Neural cell (in vitro differentiated cells): Measurements from ENCODE around the gene PIP5K1A. TPM values are rescaled to one million over a fixed set of nuclear protein-coding genes. Genes with fewer than 3 reads are reported as not detected.

ENCODE experiments used
- H2AFZ ChIP-seq: fragments of 200-600, 300-800 bp; sonication (generic), shearing (Covaris generic); 2 replicates; pipeline ENCODE4 v1.6.0; 2014; ENCODE audit warnings: low read depth, mild to moderate bottlenecking, antibody characterized with exemption, low read length, moderate library complexity
- H3F3A ChIP-seq: fragments of 200-600 bp; shearing (Covaris generic); 2 replicates; pipeline ENCODE4 v1.6.1; 2016; ENCODE audit warnings: mild to moderate bottlenecking, moderate library complexity, mixed read lengths, antibody characterized with exemption, low read length; ENCODE audit not compliant: insufficient read depth, poor library complexity, severe bottlenecking
- H3K27ac ChIP-seq: fragments of 200-600, 300-800 bp; sonication (generic), shearing (Covaris generic); 2 replicates; pipeline ENCODE4 v1.5.1; 2014; ENCODE audit warnings: mild to moderate bottlenecking, low read length, moderate library complexity
- H3K27me3 ChIP-seq: fragments of 300-800, 200-600 bp; sonication (generic), shearing (Covaris generic); 2 replicates; pipeline ENCODE4 v1.6.0; 2014; ENCODE audit warnings: mild to moderate bottlenecking, low read depth, low read length, moderate library complexity; ENCODE audit not compliant: insufficient read depth
- H3K36me3 ChIP-seq: fragments of 300-800, 200-600 bp; sonication (generic), shearing (Covaris generic); 2 replicates; pipeline ENCODE4 v1.5.1; 2014; ENCODE audit warnings: mild to moderate bottlenecking, antibody characterized with exemption, low read length, moderate library complexity; ENCODE audit not compliant: insufficient read depth
- H3K4me2 ChIP-seq: fragments of 300-800, 200-600 bp; sonication (generic), shearing (Covaris generic); 2 replicates; pipeline ENCODE4 v1.6.0; 2014; ENCODE audit warnings: mild to moderate bottlenecking, low read length
- H3K4me3 ChIP-seq: fragments of 300-800, 200-600 bp; sonication (generic), shearing (Covaris generic); 2 replicates; pipeline ENCODE4 v1.5.1; 2014; ENCODE audit warnings: mild to moderate bottlenecking, low read length, moderate library complexity
- H3K79me2 ChIP-seq: fragments of 200-600 bp; shearing (Covaris generic); replicated peaks from 2 replicates; pipeline ENCODE4 v1.6.0; 2014; ENCODE audit warnings: mild to moderate bottlenecking, low read length, moderate library complexity; ENCODE audit not compliant: insufficient read depth
- H3K9ac ChIP-seq: fragments of 300-800, 200-600 bp; sonication (generic), shearing (Covaris generic); 2 replicates; pipeline ENCODE4 v1.6.1; 2016; ENCODE audit warnings: mild to moderate bottlenecking, low read length, mixed read lengths
- H3K9me2 ChIP-seq: fragments of 200-600 bp; shearing (Covaris generic); 2 replicates; pipeline ENCODE4 v1.6.1; 2016; ENCODE audit warnings: mild to moderate bottlenecking, low read length, mixed read lengths; ENCODE audit not compliant: insufficient read depth
- H3K9me3 ChIP-seq: fragments of 200-600, 300-800 bp; sonication (generic), shearing (Covaris generic); 2 replicates; pipeline ENCODE4 v1.6.1; 2016; ENCODE audit warnings: mild to moderate bottlenecking, mixed run types, low read length, moderate library complexity, mixed read lengths
- H4K20me1 ChIP-seq: fragments of 200-600 bp; shearing (Covaris generic); 2 replicates; pipeline ENCODE4 v1.6.1; 2016; ENCODE audit warnings: mild to moderate bottlenecking, mixed run types; ENCODE audit not compliant: insufficient read depth
- EP300 ChIP-seq: fragments of 450-650 bp; conservative IDR thresholded peaks from 2 replicates; pipeline ENCODE4 v1.6.1; 2014; ENCODE audit warnings: antibody characterized with exemption, mild to moderate bottlenecking, moderate library complexity; ENCODE audit not compliant: poor library complexity, severe bottlenecking
- EZH2 ChIP-seq: fragments of 200-600, 300-800 bp; shearing (Covaris generic), sonication (generic); IDR thresholded peaks from 2 replicates; pipeline ENCODE4 v1.6.1; 2014; ENCODE audit warnings: antibody characterized with exemption, low read length, borderline replicate concordance, mild to moderate bottlenecking; ENCODE audit not compliant: insufficient read depth, poor library complexity, severe bottlenecking
- MXI1 ChIP-seq: fragments of 450-650 bp; conservative IDR thresholded peaks from 2 replicates; pipeline ENCODE4 v1.6.1; 2014; ENCODE audit warnings: antibody characterized with exemption, mild to moderate bottlenecking; ENCODE audit not compliant: poor library complexity, severe bottlenecking
- POLR2AphosphoS5 ChIP-seq: IDR thresholded peaks from 2 replicates; pipeline ENCODE4 v1.6.1; 2012
- RAD21 ChIP-seq: fragments of 450-650 bp; conservative IDR thresholded peaks from 2 replicates; pipeline ENCODE4 v1.6.1; 2014; ENCODE audit warnings: antibody characterized with exemption, mild to moderate bottlenecking, moderate library complexity
- REST ChIP-seq: IDR thresholded peaks from 2 replicates; pipeline ENCODE4 v1.6.1; 2012; ENCODE audit warnings: borderline replicate concordance
- SMC3 ChIP-seq: fragments of 450-650 bp; conservative IDR thresholded peaks from 2 replicates; pipeline ENCODE4 v1.6.1; 2014; ENCODE audit warnings: antibody characterized with exemption, mild to moderate bottlenecking, moderate library complexity; ENCODE audit not compliant: poor library complexity
- TAF1 ChIP-seq: IDR thresholded peaks from 2 replicates; pipeline ENCODE4 v1.6.1; 2012; ENCODE audit warnings: low read depth
- polyA plus RNA-seq: library from polyadenylated mRNA; depleted of rRNA; stranded (reverse); fragments of >200 nt; gene quantifications from 2 replicates; pipeline ENCODE4 v1.2.3, GENCODE V29; 2014
- TF ChIP-seq, protein P1 (sequence below): fragments of 450-650 bp; IDR thresholded peaks from 2 replicates; pipeline ENCODE4 v1.5.1; 2014; ENCODE audit warnings: antibody characterized with exemption, mild to moderate bottlenecking, moderate library complexity; ENCODE audit not compliant: poor library complexity, severe bottlenecking

Gene PIP5K1A
- polyA plus RNA-seq, 1 donor from 2014 or later: 66.4 TPM

DNA sequence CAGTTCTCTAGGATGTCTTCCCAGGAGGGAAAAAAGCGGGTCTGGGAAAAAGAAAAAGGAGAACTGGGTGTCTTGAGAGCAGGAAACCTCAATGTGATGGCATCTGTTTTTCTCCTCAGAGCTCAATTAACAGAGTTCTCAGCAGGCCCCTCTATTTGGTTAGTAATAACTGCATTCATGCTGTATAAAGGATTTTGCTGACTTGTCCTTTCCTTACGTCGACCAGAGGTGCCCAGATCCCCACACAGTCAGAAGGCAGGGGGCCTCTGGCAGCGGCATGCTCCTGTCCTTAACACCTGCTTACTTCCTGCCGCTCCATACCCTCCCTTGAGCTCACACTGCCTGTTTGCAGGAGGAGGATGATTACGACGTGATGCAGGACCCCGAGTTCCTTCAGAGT is 68.5 kb downstream of the PIP5K1A start:
- H3K9me2 ChIP-seq: no peaks in the 10 kb centered on the region
- H3K79me2 ChIP-seq: no peaks in the 10 kb centered on the region
- no peaks in the 10 kb centered on the region for H3K9me3 ChIP-seq
- no peak overlapping the region for H3K9ac ChIP-seq
- H3K27me3 ChIP-seq: no peaks in the 10 kb centered on the region
- TF ChIP-seq SMC3: no peak
- no peak for TF ChIP-seq EZH2
- TF ChIP-seq EP300: no peak
- no peak for TF ChIP-seq MXI1
- no peak for TF ChIP-seq RAD21
- no peak for TF ChIP-seq TAF1
- no peak for TF ChIP-seq REST
- no peak for TF ChIP-seq POLR2AphosphoS5
- TF ChIP-seq, protein P1, sequence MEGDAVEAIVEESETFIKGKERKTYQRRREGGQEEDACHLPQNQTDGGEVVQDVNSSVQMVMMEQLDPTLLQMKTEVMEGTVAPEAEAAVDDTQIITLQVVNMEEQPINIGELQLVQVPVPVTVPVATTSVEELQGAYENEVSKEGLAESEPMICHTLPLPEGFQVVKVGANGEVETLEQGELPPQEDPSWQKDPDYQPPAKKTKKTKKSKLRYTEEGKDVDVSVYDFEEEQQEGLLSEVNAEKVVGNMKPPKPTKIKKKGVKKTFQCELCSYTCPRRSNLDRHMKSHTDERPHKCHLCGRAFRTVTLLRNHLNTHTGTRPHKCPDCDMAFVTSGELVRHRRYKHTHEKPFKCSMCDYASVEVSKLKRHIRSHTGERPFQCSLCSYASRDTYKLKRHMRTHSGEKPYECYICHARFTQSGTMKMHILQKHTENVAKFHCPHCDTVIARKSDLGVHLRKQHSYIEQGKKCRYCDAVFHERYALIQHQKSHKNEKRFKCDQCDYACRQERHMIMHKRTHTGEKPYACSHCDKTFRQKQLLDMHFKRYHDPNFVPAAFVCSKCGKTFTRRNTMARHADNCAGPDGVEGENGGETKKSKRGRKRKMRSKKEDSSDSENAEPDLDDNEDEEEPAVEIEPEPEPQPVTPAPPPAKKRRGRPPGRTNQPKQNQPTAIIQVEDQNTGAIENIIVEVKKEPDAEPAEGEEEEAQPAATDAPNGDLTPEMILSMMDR: no peak
- no peak overlapping the region for H2AFZ ChIP-seq
- no peaks in the 10 kb centered on the region for H3K36me3 ChIP-seq
- no peaks in the 10 kb centered on the region for H3F3A ChIP-seq
- H3K27ac ChIP-seq: no peak overlapping the region
- H3K4me3 ChIP-seq: no peak overlapping the region
- no peak overlapping the region for H3K4me2 ChIP-seq
- no peaks in the 10 kb centered on the region for H4K20me1 ChIP-seq

- H3K9me2 ChIP-seq: no peaks in the 10 kb centered on the region
- H2AFZ ChIP-seq: no peak overlapping the region
- H3K36me3 ChIP-seq: no peaks in the 10 kb centered on the region
- H3K79me2 ChIP-seq: no peaks in the 10 kb centered on the region
- no peaks in the 10 kb centered on the region for H3K9me3 ChIP-seq
- no peak overlapping the region for H3K4me2 ChIP-seq
- H3K27me3 ChIP-seq: no peaks in the 10 kb centered on the region
- H4K20me1 ChIP-seq: no peaks in the 10 kb centered on the region
- H3K4me3 ChIP-seq: no peak overlapping the region
- H3K9ac ChIP-seq: no peak overlapping the region
- H3K27ac ChIP-seq: no peak overlapping the region
- H3F3A ChIP-seq: no peaks in the 10 kb centered on the region
- TF ChIP-seq SMC3: no peak
- no peak for TF ChIP-seq MXI1
- no peak for TF ChIP-seq RAD21
Observed at GRCh38 chr1:151267760-151268159, 69.4 kb downstream of the PIP5K1A start.
